Endothelial cell of umbilical vein (primary cell): ENCODE data around the gene EZH1. TPM values are rescaled to one million over a fixed set of nuclear protein-coding genes. Genes with fewer than 3 reads are reported as not detected.

ENCODE experiments used
- BruUV-seq: library from RNA; stranded (reverse); fragments of 400-500 nt; replicated peaks from 2 replicates; lab custom pipeline; 2021; lab: Mats Ljungman, UMichigan
- CTCF ChIA-PET: fragments of 300-600, 350-600 bp; sonication (Branson Sonifier 250); formaldehyde crosslinking; loops from one replicate; lab custom pipeline; 2021; ENCODE audit warnings: antibody characterized with exemption, inconsistent platforms; lab: Charles Lee
- POLR2A ChIA-PET: fragments of 300-600, 350-600 bp; sonication (Branson Sonifier 250); formaldehyde crosslinking; loops from one replicate; lab custom pipeline; 2021; ENCODE audit warnings: antibody characterized with exemption, inconsistent platforms; lab: Charles Lee
- DNase-seq: peaks from one replicate; pipeline ENCODE4 v3.0.0-alpha.2; 2011; ENCODE audit warnings: low read depth, low spot score
- FAIRE-seq: peaks from 2 replicates; lab custom pipeline; 2011; peaks lifted over from hg19 to GRCh38; lab: Jason Lieb, UNC
- H2AFZ ChIP-seq: 2 replicates; pipeline ENCODE4 v1.6.0; 2012; ENCODE audit warnings: low read depth, low read length, control low read depth, inconsistent platforms
- H3K27ac ChIP-seq: 2 replicates; pipeline ENCODE4 v1.5.1; 2011; ENCODE audit warnings: low read depth, mild to moderate bottlenecking, control low read depth, low read length, moderate library complexity; ENCODE audit not compliant: insufficient read depth
- H3K27me3 ChIP-seq, 2 experiments: 2 replicates each; pipeline versions ENCODE4 v1.6.0 to v1.6.1; 2011; ENCODE audit warnings: low read length in 2 of 2, mixed read lengths in 1 of 2; ENCODE audit not compliant: control insufficient read depth in 2 of 2, insufficient read depth in 2 of 2
- H3K36me3 ChIP-seq, 2 experiments: 2 replicates in 1 of 2; 3 replicates in 1 of 2; pipeline ENCODE4 v1.5.1; 2011; ENCODE audit warnings: low read length in 2 of 2, mild to moderate bottlenecking in 1 of 2, moderate library complexity in 1 of 2; ENCODE audit not compliant: control insufficient read depth in 2 of 2, insufficient read depth in 2 of 2; ENCODE audit errors: extremely low read depth in 1 of 2
- H3K4me1 ChIP-seq: 3 replicates; pipeline ENCODE4 v1.5.1; 2011; ENCODE audit warnings: mild to moderate bottlenecking, low read length; ENCODE audit not compliant: control insufficient read depth, insufficient read depth; ENCODE audit errors: extremely low read depth
- H3K4me2 ChIP-seq: 2 replicates; pipeline ENCODE4 v1.6.1; 2011; ENCODE audit warnings: low read length, control low read depth, mixed read lengths; ENCODE audit not compliant: insufficient read depth
- H3K4me3 ChIP-seq, 3 experiments: fragments of 200-600 bp in 1 of 3; sonication (generic), shearing (Covaris generic) in 1 of 3; replicated peaks in 1 of 3; 2 replicates each; pipeline ENCODE4 v1.5.1; 2011 to 2016; ENCODE audit warnings: control low read depth in 3 of 3, low read length in 3 of 3, mild to moderate bottlenecking in 2 of 3, inconsistent platforms in 1 of 3, low read depth in 1 of 3, moderate library complexity in 1 of 3; ENCODE audit not compliant: insufficient read depth in 1 of 3
- H3K79me2 ChIP-seq: 2 replicates; pipeline ENCODE4 v1.6.0; 2012; ENCODE audit warnings: low read length, inconsistent platforms; ENCODE audit not compliant: control insufficient read depth, insufficient read depth
- H3K9ac ChIP-seq: replicated peaks from 2 replicates; pipeline ENCODE3; 2011; ENCODE audit warnings: low read length, control low read depth; ENCODE audit not compliant: insufficient read depth; ENCODE audit errors: extremely low read depth
- H3K9me1 ChIP-seq: replicated peaks from 3 replicates; pipeline ENCODE4 v1.6.0; 2011; ENCODE audit warnings: mild to moderate bottlenecking, low read length; ENCODE audit not compliant: control insufficient read depth, insufficient read depth; ENCODE audit errors: extremely low read depth
- H3K9me3 ChIP-seq: replicated peaks from 2 replicates; pipeline ENCODE4 v1.5.1; 2012; ENCODE audit warnings: low read length, inconsistent platforms; ENCODE audit not compliant: control insufficient read depth, insufficient read depth
- H4K20me1 ChIP-seq: replicated peaks from 2 replicates; pipeline ENCODE3; 2011; ENCODE audit warnings: mild to moderate bottlenecking, low read length; ENCODE audit not compliant: control insufficient read depth, insufficient read depth; ENCODE audit errors: extremely low read depth
- EZH2 ChIP-seq: IDR thresholded peaks from 2 replicates; pipeline ENCODE4 v1.6.1; 2012; ENCODE audit warnings: borderline replicate concordance, low read depth, mild to moderate bottlenecking, moderate library complexity, low read length, inconsistent platforms; ENCODE audit not compliant: severe bottlenecking
- FOS ChIP-seq: IDR thresholded peaks from 2 replicates; pipeline ENCODE4 v1.6.1; 2011; ENCODE audit warnings: mild to moderate bottlenecking, low read length, moderate library complexity, borderline replicate concordance; ENCODE audit not compliant: insufficient read depth
- GATA2 ChIP-seq: IDR thresholded peaks from 2 replicates; pipeline ENCODE4 v1.7.0; 2011; ENCODE audit warnings: low read depth, mild to moderate bottlenecking, moderate library complexity, mixed read lengths, low read length; ENCODE audit not compliant: insufficient read length, insufficient read depth
- JUN ChIP-seq: IDR thresholded peaks from 2 replicates; pipeline ENCODE4 v1.6.1; 2011; ENCODE audit warnings: borderline replicate concordance, low read depth; ENCODE audit not compliant: insufficient read length, insufficient read depth
- MYC ChIP-seq: IDR thresholded peaks from one replicate; pipeline ENCODE4 v1.6.1; 2011; ENCODE audit warnings: mild to moderate bottlenecking, low read depth, low read length
- dilution Hi-C: fragments of 300-500 bp; cut with MboI; formaldehyde crosslinking; loops from one replicate; pipeline ENCODE4 v1.15.0; 2019; ENCODE audit warnings: low sequenced_read_pairs; ENCODE audit not compliant: extremely low pct_ligation_motif_present
- intact Hi-C: fragments of 100-400 bp; cut with micrococcal nuclease; formaldehyde crosslinking; loops from one replicate; pipeline ENCODE4 v1.10.0; 2022
- polyA plus RNA-seq, 4 experiments: library from polyadenylated mRNA; depleted of rRNA in 3 of 4; stranded (reverse) in 3 of 4; unstranded in 1 of 4; fragments of >200 nt; gene quantifications; 2 replicates each; pipeline versions ENCODE4 v1.2.1 to v1.2.3, GENCODE V29; 2011 to 2012; ENCODE audit warnings: missing spikeins in 1 of 4
- total RNA-seq: library from RNA; stranded (reverse); gene quantifications from 2 replicates; pipeline ENCODE4 v1.2.3, GENCODE V29; 2021
- TF ChIP-seq, protein P1 (sequence below), 2 donors: IDR thresholded peaks; 1 replicate in 1 of 2; 2 replicates in 1 of 2; pipeline ENCODE4 v1.5.1; 2011; ENCODE audit warnings: low read length in 2 of 2, mild to moderate bottlenecking in 2 of 2, moderate library complexity in 2 of 2, control low read depth in 1 of 2, inconsistent platforms in 1 of 2, low read depth in 1 of 2; ENCODE audit not compliant: insufficient read depth in 1 of 2; ENCODE audit errors: extremely low read depth in 1 of 2
- TF ChIP-seq, protein P2 (sequence below): IDR thresholded peaks from 2 replicates; pipeline ENCODE4 v1.6.1; 2011; ENCODE audit not compliant: insufficient read depth, insufficient read length

Gene EZH1
- total and polyA plus RNA-seq, 2 donors (not counting 3 experiments of a cell fraction or from before 2014, with no cell fraction given) = 31.4 to 33.7 TPM

DNA sequence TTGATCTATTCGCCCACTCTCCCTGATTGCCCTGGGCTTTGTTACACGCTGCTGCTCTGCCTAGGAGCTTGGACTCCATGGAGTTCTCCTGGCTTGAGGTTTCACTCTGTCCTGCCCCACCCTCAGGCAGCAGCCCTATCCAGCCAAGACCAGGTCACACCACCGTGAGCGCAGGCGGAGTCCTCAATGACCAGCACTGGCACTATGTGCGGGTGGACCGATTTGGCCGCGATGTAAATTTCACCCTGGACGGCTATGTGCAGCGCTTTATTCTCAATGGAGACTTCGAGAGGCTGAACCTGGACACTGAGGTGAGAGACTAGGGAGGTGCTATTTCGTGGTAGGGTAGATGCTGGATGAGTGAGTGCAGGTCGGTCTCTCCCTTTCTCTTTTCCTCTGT lies 59.0 kb downstream of the EZH1 start:
- no peaks in the 10 kb centered on the region for H4K20me1 ChIP-seq
- H3K4me1 ChIP-seq = peaks cover 18% of the 10 kb centered on the region
- ChIA-PET CTCF (interaction anchor here (1.0 kb wide), 1 partner anchor 77 kb away, joined by 5 read pairs; the partner anchor contains the start of genes RETREG3 and TUBG1), POLR2A (no interaction called here)
- no peak overlapping the region for H3K4me3 ChIP-seq
- H3K27me3 ChIP-seq = peaks cover 0 to 20% of the 10 kb centered on the region in 2 experiments
- DNase-seq (no peak), FAIRE-seq (peak; percentile 18)
- intact Hi-C loops = no loop called here
- no peak for TF ChIP-seq GATA2
- TF ChIP-seq JUN = no peak
- TF ChIP-seq FOS = no peak
- TF ChIP-seq, protein P1, sequence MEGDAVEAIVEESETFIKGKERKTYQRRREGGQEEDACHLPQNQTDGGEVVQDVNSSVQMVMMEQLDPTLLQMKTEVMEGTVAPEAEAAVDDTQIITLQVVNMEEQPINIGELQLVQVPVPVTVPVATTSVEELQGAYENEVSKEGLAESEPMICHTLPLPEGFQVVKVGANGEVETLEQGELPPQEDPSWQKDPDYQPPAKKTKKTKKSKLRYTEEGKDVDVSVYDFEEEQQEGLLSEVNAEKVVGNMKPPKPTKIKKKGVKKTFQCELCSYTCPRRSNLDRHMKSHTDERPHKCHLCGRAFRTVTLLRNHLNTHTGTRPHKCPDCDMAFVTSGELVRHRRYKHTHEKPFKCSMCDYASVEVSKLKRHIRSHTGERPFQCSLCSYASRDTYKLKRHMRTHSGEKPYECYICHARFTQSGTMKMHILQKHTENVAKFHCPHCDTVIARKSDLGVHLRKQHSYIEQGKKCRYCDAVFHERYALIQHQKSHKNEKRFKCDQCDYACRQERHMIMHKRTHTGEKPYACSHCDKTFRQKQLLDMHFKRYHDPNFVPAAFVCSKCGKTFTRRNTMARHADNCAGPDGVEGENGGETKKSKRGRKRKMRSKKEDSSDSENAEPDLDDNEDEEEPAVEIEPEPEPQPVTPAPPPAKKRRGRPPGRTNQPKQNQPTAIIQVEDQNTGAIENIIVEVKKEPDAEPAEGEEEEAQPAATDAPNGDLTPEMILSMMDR (IDR thresholded peaks at IDR 0.05; ENCODE audit: extremely low read depth in 1 of 2, insufficient read depth in 1 of 2, low read depth in 1 of 2, low read length in 2 of 2) = no peak
- TF ChIP-seq MYC = no peak
- TF ChIP-seq EZH2 = no peak
- TF ChIP-seq, protein P2, sequence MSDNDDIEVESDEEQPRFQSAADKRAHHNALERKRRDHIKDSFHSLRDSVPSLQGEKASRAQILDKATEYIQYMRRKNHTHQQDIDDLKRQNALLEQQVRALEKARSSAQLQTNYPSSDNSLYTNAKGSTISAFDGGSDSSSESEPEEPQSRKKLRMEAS = no peak
- no peaks in the 10 kb centered on the region for H3K9me3 ChIP-seq
- dilution Hi-C loops = no loop called here
- BruUV-seq = no TSS peak
- H3K36me3 ChIP-seq = no peaks in the 10 kb centered on the region
- no peak overlapping the region for H2AFZ ChIP-seq
- no peaks in the 10 kb centered on the region for H3K9me1 ChIP-seq
- no peaks in the 10 kb centered on the region for H3K79me2 ChIP-seq
- no peak overlapping the region for H3K4me2 ChIP-seq
- no peak overlapping the region for H3K9ac ChIP-seq
- H3K27ac ChIP-seq = no peak overlapping the region
